ENCODE results near the gene GAB2. TPM values are rescaled to one million over a fixed set of nuclear protein-coding genes. Genes with fewer than 3 reads are reported as not detected.

GAB2 gene
- total and polyA plus RNA-seq, 2 of the 13 experiments (the other 11 are each of a cell fraction or from before 2014, with no cell fraction given) = 4.1 to 8.6 TPM

DNA sequence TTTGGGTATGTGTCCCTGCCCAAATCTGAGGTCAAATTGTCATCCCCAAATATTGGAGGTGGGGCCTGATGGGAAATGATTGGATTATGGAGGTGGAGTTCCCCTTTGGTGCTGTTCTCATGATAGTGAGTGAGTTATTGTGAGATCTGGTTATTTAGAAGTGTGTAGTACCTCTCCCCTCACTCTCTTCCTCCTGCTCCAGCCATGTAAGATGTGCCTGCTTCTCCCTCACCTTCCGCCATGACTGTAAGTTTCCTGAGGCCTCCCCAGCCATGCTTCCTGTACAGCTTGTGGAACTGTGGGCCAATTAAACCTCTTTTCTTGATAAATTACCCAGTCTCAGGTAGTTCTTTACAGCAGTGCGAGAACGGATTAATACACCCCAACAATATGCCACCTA lies 9.0 kb downstream of the GAB2 start:
- Histone ChIP-seq H3K9ac (ENCODE audit: insufficient read depth, low read depth, low read length) (no peak overlapping the region), H3K4me2 (ENCODE audit: low read depth, low read length) (no peak overlapping the region), H3K27ac (ENCODE audit: extremely low read length, insufficient read depth, low read length) (no peak overlapping the region), H3K36me3 (replicated peaks in 1 of 2; ENCODE audit: control insufficient read depth in 1 of 2, insufficient read depth in 2 of 2, low read length in 2 of 2) (peaks cover 0 to 2% of the 10 kb centered on the region in 2 experiments; a peak in 2 of 5 replicates), H3K79me2 (ENCODE audit: insufficient read depth, low read length) (peaks cover 12% of the 10 kb centered on the region), H3K4me3 (replicated peaks in 1 of 3; ENCODE audit: insufficient read depth in 1 of 3, low read depth in 2 of 3, low read length in 3 of 3) (no peak overlapping the region), H4K20me1 (ENCODE audit: insufficient read depth, low read length) (no peaks in the 10 kb centered on the region), H3K27me3 (ENCODE audit: control insufficient read depth in 1 of 2, insufficient read depth in 2 of 2, low read length in 2 of 2) (no peaks in the 10 kb centered on the region), H3K9me3 (ENCODE audit: low read length) (no peaks in the 10 kb centered on the region), H3K4me1 (ENCODE audit: insufficient read depth, low read length) (no peaks in the 10 kb centered on the region), H2AFZ (ENCODE audit: low read length) (no peak overlapping the region)
- intact Hi-C loops (cut with micrococcal nuclease; ENCODE audit: unreplicated experiment) (no loop called here), in situ Hi-C loops (cut with HindIII; ENCODE audit: extremely low pct_ligation_motif_present, low pct_unique_long_range_greater_than_20kb) (no loop called here)
- ChIA-PET CTCF (ENCODE audit: low intra/inter-chr PET ratio, low total read pairs) (no interaction called here), POLR2A (no interaction called here)
- WGBS (ENCODE audit: low lambda C conversion rate) = 99% methylated on average over 3 of the region's 3 CpGs
- BruUV-seq (replicated peaks) = no TSS peak
- FAIRE-seq (no peak), DNase-seq (ENCODE audit: low spot score) (no peak), ATAC-seq (no peak)
- TF ChIP-seq, protein P1, sequence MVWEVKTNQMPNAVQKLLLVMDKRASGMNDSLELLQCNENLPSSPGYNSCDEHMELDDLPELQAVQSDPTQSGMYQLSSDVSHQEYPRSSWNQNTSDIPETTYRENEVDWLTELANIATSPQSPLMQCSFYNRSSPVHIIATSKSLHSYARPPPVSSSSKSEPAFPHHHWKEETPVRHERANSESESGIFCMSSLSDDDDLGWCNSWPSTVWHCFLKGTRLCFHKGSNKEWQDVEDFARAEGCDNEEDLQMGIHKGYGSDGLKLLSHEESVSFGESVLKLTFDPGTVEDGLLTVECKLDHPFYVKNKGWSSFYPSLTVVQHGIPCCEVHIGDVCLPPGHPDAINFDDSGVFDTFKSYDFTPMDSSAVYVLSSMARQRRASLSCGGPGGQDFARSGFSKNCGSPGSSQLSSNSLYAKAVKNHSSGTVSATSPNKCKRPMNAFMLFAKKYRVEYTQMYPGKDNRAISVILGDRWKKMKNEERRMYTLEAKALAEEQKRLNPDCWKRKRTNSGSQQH (CRISPR knock-in tag; IDR thresholded peaks at IDR 0.05; ENCODE audit: low read depth) = no peak
- TF ChIP-seq, protein P2, sequence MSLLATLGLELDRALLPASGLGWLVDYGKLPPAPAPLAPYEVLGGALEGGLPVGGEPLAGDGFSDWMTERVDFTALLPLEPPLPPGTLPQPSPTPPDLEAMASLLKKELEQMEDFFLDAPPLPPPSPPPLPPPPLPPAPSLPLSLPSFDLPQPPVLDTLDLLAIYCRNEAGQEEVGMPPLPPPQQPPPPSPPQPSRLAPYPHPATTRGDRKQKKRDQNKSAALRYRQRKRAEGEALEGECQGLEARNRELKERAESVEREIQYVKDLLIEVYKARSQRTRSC (CRISPR knock-in tag; IDR thresholded peaks at IDR 0.05; ENCODE audit: low read depth) = no peak
- TF ChIP-seq, protein P3, sequence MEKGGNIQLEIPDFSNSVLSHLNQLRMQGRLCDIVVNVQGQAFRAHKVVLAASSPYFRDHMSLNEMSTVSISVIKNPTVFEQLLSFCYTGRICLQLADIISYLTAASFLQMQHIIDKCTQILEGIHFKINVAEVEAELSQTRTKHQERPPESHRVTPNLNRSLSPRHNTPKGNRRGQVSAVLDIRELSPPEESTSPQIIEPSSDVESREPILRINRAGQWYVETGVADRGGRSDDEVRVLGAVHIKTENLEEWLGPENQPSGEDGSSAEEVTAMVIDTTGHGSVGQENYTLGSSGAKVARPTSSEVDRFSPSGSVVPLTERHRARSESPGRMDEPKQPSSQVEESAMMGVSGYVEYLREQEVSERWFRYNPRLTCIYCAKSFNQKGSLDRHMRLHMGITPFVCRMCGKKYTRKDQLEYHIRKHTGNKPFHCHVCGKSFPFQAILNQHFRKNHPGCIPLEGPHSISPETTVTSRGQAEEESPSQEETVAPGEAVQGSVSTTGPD (CRISPR knock-in tag; IDR thresholded peaks at IDR 0.05) = no peak
- TF ChIP-seq, protein P4, sequence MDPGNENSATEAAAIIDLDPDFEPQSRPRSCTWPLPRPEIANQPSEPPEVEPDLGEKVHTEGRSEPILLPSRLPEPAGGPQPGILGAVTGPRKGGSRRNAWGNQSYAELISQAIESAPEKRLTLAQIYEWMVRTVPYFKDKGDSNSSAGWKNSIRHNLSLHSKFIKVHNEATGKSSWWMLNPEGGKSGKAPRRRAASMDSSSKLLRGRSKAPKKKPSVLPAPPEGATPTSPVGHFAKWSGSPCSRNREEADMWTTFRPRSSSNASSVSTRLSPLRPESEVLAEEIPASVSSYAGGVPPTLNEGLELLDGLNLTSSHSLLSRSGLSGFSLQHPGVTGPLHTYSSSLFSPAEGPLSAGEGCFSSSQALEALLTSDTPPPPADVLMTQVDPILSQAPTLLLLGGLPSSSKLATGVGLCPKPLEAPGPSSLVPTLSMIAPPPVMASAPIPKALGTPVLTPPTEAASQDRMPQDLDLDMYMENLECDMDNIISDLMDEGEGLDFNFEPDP (CRISPR knock-in tag; conservative IDR thresholded peaks at IDR 0.05) = no peak
- TF ChIP-seq ZNF678 (CRISPR knock-in tag; IDR thresholded peaks at IDR 0.05) = no peak
- no peak for TF ChIP-seq CENPT (CRISPR knock-in tag; IDR thresholded peaks at IDR 0.05; ENCODE audit: low read depth)
- TF ChIP-seq ZNF264 (CRISPR knock-in tag; IDR thresholded peaks at IDR 0.05) = no peak
- TF ChIP-seq, protein P5, sequence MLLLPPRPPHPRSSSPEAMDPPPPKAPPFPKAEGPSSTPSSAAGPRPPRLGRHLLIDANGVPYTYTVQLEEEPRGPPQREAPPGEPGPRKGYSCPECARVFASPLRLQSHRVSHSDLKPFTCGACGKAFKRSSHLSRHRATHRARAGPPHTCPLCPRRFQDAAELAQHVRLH (CRISPR knock-in tag; IDR thresholded peaks at IDR 0.05; ENCODE audit: borderline replicate concordance, low read depth) = no peak
- no peak for TF ChIP-seq ZNF331 (CRISPR knock-in tag; IDR thresholded peaks at IDR 0.05)
- no peak for TF ChIP-seq SMARCC2 (IDR thresholded peaks at IDR 0.05)
- TF ChIP-seq, protein P6, sequence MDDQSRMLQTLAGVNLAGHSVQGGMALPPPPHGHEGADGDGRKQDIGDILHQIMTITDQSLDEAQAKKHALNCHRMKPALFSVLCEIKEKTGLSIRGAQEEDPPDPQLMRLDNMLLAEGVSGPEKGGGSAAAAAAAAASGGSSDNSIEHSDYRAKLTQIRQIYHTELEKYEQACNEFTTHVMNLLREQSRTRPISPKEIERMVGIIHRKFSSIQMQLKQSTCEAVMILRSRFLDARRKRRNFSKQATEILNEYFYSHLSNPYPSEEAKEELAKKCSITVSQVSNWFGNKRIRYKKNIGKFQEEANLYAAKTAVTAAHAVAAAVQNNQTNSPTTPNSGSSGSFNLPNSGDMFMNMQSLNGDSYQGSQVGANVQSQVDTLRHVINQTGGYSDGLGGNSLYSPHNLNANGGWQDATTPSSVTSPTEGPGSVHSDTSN (CRISPR knock-in tag; IDR thresholded peaks at IDR 0.05; ENCODE audit: borderline replicate concordance) = no peak
- TF ChIP-seq YEATS4 (CRISPR knock-in tag; IDR thresholded peaks at IDR 0.05; ENCODE audit: borderline replicate concordance) = no peak
- TF ChIP-seq KDM2A (CRISPR knock-in tag; IDR thresholded peaks at IDR 0.05; ENCODE audit: borderline replicate concordance, low read depth) = no peak
- TF ChIP-seq KLF9 (CRISPR knock-in tag; IDR thresholded peaks at IDR 0.05; ENCODE audit: low read depth) = no peak
- no peak for TF ChIP-seq ZNF20 (CRISPR knock-in tag; IDR thresholded peaks at IDR 0.05)
- TF ChIP-seq CEBPG (CRISPR knock-in tag; IDR thresholded peaks at IDR 0.05) = no peak
- TF ChIP-seq RFXANK (CRISPR knock-in tag; IDR thresholded peaks at IDR 0.05) = no peak
- TF ChIP-seq NCOA2 (CRISPR knock-in tag; IDR thresholded peaks at IDR 0.05) = no peak
